Measurements from ENCODE around the gene GNPAT. TPM values are rescaled to one million over a fixed set of nuclear protein-coding genes. Genes with fewer than 3 reads are reported as not detected.

GNPAT gene
- total and polyA plus RNA-seq, 2 experiments from 2014 or later, result 32.8 to 45.4 TPM

DNA sequence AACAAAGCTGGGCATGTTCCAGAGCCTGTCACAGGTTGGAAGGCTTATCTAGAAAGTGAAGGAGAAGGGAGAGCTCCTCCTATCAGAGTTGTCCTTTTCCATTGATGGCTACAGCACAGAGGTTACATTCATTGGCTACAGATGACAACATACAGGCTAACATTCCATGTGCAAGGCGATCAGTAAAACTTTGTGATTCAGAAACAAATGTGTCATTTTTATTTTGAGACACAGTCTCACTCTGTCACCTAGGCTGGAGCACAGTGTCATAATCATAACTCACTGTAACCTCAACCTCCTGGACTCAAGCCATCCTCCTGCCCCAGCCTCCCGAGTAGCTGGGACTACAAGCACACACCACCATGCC lies 46.6 kb upstream of the GNPAT start:
- peaks cover 11% of the 10 kb centered on the region; the same call in 1 of the 3 replicates for H3K9me3 Mint-ChIP-seq
- H3K4me2 ChIP-seq, result no peak overlapping the region
- H3K4me1 Mint-ChIP-seq, result peaks cover 3% of the 10 kb centered on the region; the same call in 2 of the 3 replicates
- no peaks in the 10 kb centered on the region for H3K4me1 ChIP-seq (ENCODE audit: insufficient read depth)
- H3K79me2 ChIP-seq (replicated peaks; ENCODE audit: insufficient read depth), result no peaks in the 10 kb centered on the region
- H3K27me3 Mint-ChIP-seq (ENCODE audit: insufficient read depth, low read depth, poor library complexity), result peaks cover 11% of the 10 kb centered on the region
- TF ChIP-seq EZH2 (IDR thresholded peaks at IDR 0.05; ENCODE audit: low read depth, unreplicated experiment) (no peak), EZH2phosphoT487 (IDR thresholded peaks at IDR 0.05; ENCODE audit: unreplicated experiment) (no peak)
- no peaks in the 10 kb centered on the region for H4K20me1 ChIP-seq (replicated peaks; ENCODE audit: insufficient read depth)
- no peak overlapping the region for H3K27ac ChIP-seq (ENCODE audit: low read depth)
- no peak overlapping the region for H3K27ac Mint-ChIP-seq
- peaks cover 3% of the 10 kb centered on the region; the same call in 1 of the 3 replicates for H3K36me3 Mint-ChIP-seq (ENCODE audit: low read depth)
- no peaks in the 10 kb centered on the region for H3K27me3 ChIP-seq (ENCODE audit: insufficient read depth)
- H3K36me3 ChIP-seq (ENCODE audit: insufficient read depth), result no peaks in the 10 kb centered on the region
- H3K4me3 ChIP-seq, result no peak overlapping the region
- no peaks in the 10 kb centered on the region for H3F3A ChIP-seq (replicated peaks; ENCODE audit: low read depth)
- no peak overlapping the region for H2AFZ ChIP-seq
- ATAC-seq (no peak), DNase-seq (ENCODE audit: low spot score) (no peak)
- H3K4me3 Mint-ChIP-seq, result no peak overlapping the region
- no peaks in the 10 kb centered on the region for H3K9me2 ChIP-seq (ENCODE audit: insufficient read depth)

DNA sequence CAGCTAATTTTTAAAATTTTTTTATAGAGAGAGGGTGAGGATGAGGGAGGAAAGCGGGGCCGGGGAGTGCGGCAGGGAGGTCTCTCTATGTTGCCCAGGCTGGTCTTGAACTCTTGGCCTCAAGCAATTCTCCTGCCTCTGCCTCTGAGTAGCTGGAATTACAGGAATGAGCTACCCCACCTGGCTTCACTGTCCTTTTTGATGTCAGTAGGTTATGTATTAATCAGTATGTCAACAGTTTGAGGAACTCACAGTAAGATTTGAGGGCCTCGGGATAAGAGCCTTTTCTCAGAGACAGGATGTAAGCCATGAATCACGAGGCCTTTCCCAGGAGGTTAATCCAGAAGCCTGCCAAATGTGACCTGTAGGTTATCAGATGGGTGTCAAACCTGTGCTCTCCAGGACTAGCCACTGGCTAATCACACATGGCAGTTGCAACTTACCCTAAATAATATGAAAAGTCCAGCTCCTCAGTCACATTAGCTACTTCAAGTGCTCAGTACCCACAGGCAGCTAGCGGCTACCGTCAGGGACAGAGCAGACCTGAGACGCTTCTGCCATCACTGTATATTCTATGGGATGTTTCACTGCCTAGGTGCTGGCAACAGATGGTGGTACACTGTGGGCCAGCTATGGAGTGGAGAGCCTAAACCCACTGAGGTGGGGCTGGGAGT lies 46.0 kb upstream of the GNPAT start:
- ATAC-seq, result no peak
- Histone ChIP-seq H3F3A (replicated peaks; ENCODE audit: low read depth) (no peaks in the 10 kb centered on the region), H3K4me3 (no peak overlapping the region), H2AFZ (no peak overlapping the region), H4K20me1 (replicated peaks; ENCODE audit: insufficient read depth) (no peaks in the 10 kb centered on the region), H3K27ac (ENCODE audit: low read depth) (no peak overlapping the region), H3K36me3 (ENCODE audit: insufficient read depth) (no peaks in the 10 kb centered on the region), H3K4me1 (ENCODE audit: insufficient read depth) (no peaks in the 10 kb centered on the region), H3K9me2 (ENCODE audit: insufficient read depth) (no peaks in the 10 kb centered on the region), H3K79me2 (replicated peaks; ENCODE audit: insufficient read depth) (no peaks in the 10 kb centered on the region), H3K27me3 (ENCODE audit: insufficient read depth) (no peaks in the 10 kb centered on the region), H3K4me2 (no peak overlapping the region)
- DNase-seq (ENCODE audit: low spot score), result no peak
- Mint-ChIP-seq H3K9me3 (peaks cover 6% of the 10 kb centered on the region; the same call in 1 of the 3 replicates), H3K4me3 (no peak overlapping the region), H3K4me1 (peaks cover 3% of the 10 kb centered on the region; the same call in 2 of the 3 replicates), H3K27me3 (ENCODE audit: insufficient read depth, low read depth, poor library complexity) (peaks cover 11% of the 10 kb centered on the region), H3K36me3 (ENCODE audit: low read depth) (0 out of 3 replicates have a peak, but pooled peaks cover under 1% of the 10 kb centered on the region), H3K27ac (no peak overlapping the region)
- TF ChIP-seq POLR2AphosphoS5 (IDR thresholded peaks at IDR 0.05; ENCODE audit: low read depth), result no peak

DNA sequence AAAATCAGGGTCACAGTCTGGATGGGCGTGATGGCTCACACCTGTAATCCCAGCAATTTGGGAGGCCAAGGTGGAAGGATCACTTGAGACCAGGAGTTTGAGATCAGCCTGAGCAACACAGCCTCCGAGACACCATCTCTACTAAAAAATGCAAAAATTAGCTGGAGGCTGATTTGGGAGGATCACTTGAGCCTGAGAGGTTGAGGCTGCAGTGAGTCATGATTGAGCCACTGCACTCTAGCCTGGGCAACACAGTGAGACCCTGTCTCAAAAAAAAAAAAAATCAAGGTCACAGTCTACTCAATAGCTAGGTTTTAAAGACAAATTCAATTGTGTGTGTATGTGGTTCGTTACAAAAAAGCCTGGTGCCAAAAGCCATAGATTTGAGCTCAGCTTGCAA lies 44.7 kb upstream of the GNPAT start:
- ATAC-seq (no peak), DNase-seq (ENCODE audit: low spot score) (no peak)
- H3K27ac Mint-ChIP-seq, result no peak overlapping the region
- no peak overlapping the region for H3K4me2 ChIP-seq
- H3K4me1 Mint-ChIP-seq, result peaks cover 3% of the 10 kb centered on the region; the same call in 2 of the 3 replicates
- H3K36me3 Mint-ChIP-seq (ENCODE audit: low read depth), result no peaks in the 10 kb centered on the region
- peaks cover 3% of the 10 kb centered on the region; the same call in 1 of the 3 replicates for H3K9me3 Mint-ChIP-seq
- no peaks in the 10 kb centered on the region for H3K36me3 ChIP-seq (ENCODE audit: insufficient read depth)
- H3K27me3 ChIP-seq (ENCODE audit: insufficient read depth), result no peaks in the 10 kb centered on the region
- no peaks in the 10 kb centered on the region for H3K79me2 ChIP-seq (replicated peaks; ENCODE audit: insufficient read depth)
- H3K4me3 Mint-ChIP-seq, result no peak overlapping the region
- H4K20me1 ChIP-seq (replicated peaks; ENCODE audit: insufficient read depth), result no peaks in the 10 kb centered on the region
- H3K4me1 ChIP-seq (ENCODE audit: insufficient read depth), result no peaks in the 10 kb centered on the region
- no peak overlapping the region for H2AFZ ChIP-seq
- H3K27me3 Mint-ChIP-seq (ENCODE audit: insufficient read depth, low read depth, poor library complexity), result peaks cover 14% of the 10 kb centered on the region
- no peak overlapping the region for H3K4me3 ChIP-seq
- H3K27ac ChIP-seq (ENCODE audit: low read depth), result no peak overlapping the region
- H3F3A ChIP-seq (replicated peaks; ENCODE audit: low read depth), result no peaks in the 10 kb centered on the region
- no peaks in the 10 kb centered on the region for H3K9me2 ChIP-seq (ENCODE audit: insufficient read depth)
- TF ChIP-seq ZNF114 (CRISPR knock-in tag; IDR thresholded peaks at IDR 0.05), result no peak
- TF ChIP-seq, protein P1, sequence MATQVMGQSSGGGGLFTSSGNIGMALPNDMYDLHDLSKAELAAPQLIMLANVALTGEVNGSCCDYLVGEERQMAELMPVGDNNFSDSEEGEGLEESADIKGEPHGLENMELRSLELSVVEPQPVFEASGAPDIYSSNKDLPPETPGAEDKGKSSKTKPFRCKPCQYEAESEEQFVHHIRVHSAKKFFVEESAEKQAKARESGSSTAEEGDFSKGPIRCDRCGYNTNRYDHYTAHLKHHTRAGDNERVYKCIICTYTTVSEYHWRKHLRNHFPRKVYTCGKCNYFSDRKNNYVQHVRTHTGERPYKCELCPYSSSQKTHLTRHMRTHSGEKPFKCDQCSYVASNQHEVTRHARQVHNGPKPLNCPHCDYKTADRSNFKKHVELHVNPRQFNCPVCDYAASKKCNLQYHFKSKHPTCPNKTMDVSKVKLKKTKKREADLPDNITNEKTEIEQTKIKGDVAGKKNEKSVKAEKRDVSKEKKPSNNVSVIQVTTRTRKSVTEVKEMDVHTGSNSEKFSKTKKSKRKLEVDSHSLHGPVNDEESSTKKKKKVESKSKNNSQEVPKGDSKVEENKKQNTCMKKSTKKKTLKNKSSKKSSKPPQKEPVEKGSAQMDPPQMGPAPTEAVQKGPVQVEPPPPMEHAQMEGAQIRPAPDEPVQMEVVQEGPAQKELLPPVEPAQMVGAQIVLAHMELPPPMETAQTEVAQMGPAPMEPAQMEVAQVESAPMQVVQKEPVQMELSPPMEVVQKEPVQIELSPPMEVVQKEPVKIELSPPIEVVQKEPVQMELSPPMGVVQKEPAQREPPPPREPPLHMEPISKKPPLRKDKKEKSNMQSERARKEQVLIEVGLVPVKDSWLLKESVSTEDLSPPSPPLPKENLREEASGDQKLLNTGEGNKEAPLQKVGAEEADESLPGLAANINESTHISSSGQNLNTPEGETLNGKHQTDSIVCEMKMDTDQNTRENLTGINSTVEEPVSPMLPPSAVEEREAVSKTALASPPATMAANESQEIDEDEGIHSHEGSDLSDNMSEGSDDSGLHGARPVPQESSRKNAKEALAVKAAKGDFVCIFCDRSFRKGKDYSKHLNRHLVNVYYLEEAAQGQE (IDR thresholded peaks at IDR 0.05; ENCODE audit: unreplicated experiment), result no peak
- TF ChIP-seq CREB1 (CRISPR knock-in tag; IDR thresholded peaks at IDR 0.05; ENCODE audit: low read depth), result no peak
- no peak for TF ChIP-seq EZH2phosphoT487 (IDR thresholded peaks at IDR 0.05; ENCODE audit: unreplicated experiment)
- no peak for TF ChIP-seq JUNB (IDR thresholded peaks at IDR 0.05; ENCODE audit: unreplicated experiment)
- TF ChIP-seq NANOG (IDR thresholded peaks at IDR 0.05; ENCODE audit: borderline replicate concordance), result no peak
- TF ChIP-seq, protein P2, sequence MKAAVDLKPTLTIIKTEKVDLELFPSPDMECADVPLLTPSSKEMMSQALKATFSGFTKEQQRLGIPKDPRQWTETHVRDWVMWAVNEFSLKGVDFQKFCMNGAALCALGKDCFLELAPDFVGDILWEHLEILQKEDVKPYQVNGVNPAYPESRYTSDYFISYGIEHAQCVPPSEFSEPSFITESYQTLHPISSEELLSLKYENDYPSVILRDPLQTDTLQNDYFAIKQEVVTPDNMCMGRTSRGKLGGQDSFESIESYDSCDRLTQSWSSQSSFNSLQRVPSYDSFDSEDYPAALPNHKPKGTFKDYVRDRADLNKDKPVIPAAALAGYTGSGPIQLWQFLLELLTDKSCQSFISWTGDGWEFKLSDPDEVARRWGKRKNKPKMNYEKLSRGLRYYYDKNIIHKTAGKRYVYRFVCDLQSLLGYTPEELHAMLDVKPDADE (IDR thresholded peaks at IDR 0.05), result no peak
- TF ChIP-seq ZNF331 (CRISPR knock-in tag; IDR thresholded peaks at IDR 0.05; ENCODE audit: low read depth), result no peak

Measured in GM23338 (cell line).